Sigmoid colon (tissue), 7 donors: ENCODE measurements around the gene ARMC12. TPM values are rescaled to one million over a fixed set of nuclear protein-coding genes. Genes with fewer than 3 reads are reported as not detected.

Experiments used
- DNase-seq: peaks from one replicate; pipeline ENCODE4 v3.0.0-alpha.2; 2019
- H3K27ac ChIP-seq, 4 donors: fragments of 200-600 bp; sonication (generic); one replicate each; pipeline ENCODE4 v1.5.1; 2016 to 2019; ENCODE audit warnings: mild to moderate bottlenecking in 1 of 4
- H3K27me3 ChIP-seq, 3 donors: fragments of 200-600 bp; sonication (generic); one replicate each; pipeline ENCODE4 v1.5.1; 2019; ENCODE audit warnings: mild to moderate bottlenecking in 1 of 3
- H3K36me3 ChIP-seq, 4 donors: fragments of 200-600 bp; sonication (generic); one replicate each; pipeline ENCODE4 v1.5.1; 2016 to 2019
- H3K4me1 ChIP-seq, 4 donors: fragments of 200-600 bp; sonication (generic); one replicate each; pipeline ENCODE4 v1.5.1; 2017 to 2019
- H3K4me3 ChIP-seq, 4 donors: fragments of 200-600 bp; sonication (generic); one replicate each; pipeline ENCODE4 v1.5.1; 2017 to 2019; ENCODE audit warnings: mild to moderate bottlenecking in 2 of 4, moderate library complexity in 1 of 4
- H3K9me3 ChIP-seq, 4 donors: fragments of 200-600 bp in 3 of 4; sonication (generic) in 3 of 4; one replicate each; pipeline versions ENCODE4 v1.5.1 to v1.6.1; 2013 to 2019
- CTCF ChIP-seq, 4 experiments: fragments of 450-650 bp in 3 of 4; fragments of 200-600 bp in 1 of 4; IDR thresholded peaks; one replicate each; pipeline ENCODE4 v1.5.1; 2016 to 2019; ENCODE audit warnings: antibody characterized with exemption in 4 of 4, mild to moderate bottlenecking in 3 of 4, moderate library complexity in 2 of 4
- EP300 ChIP-seq, 4 donors: sonication (generic); formaldehyde crosslinking; IDR thresholded peaks; one replicate each; pipeline ENCODE4 v1.6.1; 2017; ENCODE audit warnings: antibody characterized with exemption in 4 of 4
- POLR2A ChIP-seq, 2 donors: fragments of 450-650 bp; IDR thresholded peaks; one replicate each; pipeline ENCODE4 v1.6.1; 2016; ENCODE audit warnings: antibody characterized with exemption in 2 of 2, mild to moderate bottlenecking in 2 of 2, moderate library complexity in 2 of 2
- POLR2AphosphoS5 ChIP-seq, 4 donors: sonication (generic); formaldehyde crosslinking; IDR thresholded peaks; one replicate each; pipeline ENCODE4 v1.6.1; 2017; ENCODE audit warnings: antibody characterized with exemption in 4 of 4
- WGBS, 2 donors: extraction: QIAGEN DNeasy Blood & Tissue Kit; methylation state at CpG; one replicate each; pipeline ENCODE4 v1.1.7; 2013; 5-methylcytosine and 5-hydroxymethylcytosine counted together
- intact Hi-C: fragments of 100-400 bp; cut with DNase I; formaldehyde crosslinking; loops from one replicate; pipeline ENCODE4 v1.15.1; 2023
- polyA plus RNA-seq, 3 donors: library from polyadenylated mRNA; stranded (reverse); fragments of 200-250 nt; gene quantifications; one replicate each; pipeline ENCODE4 v1.2.3, GENCODE V29; 2013
- total RNA-seq, 4 donors: library from RNA; depleted of rRNA; stranded (reverse); fragments of >200 nt; gene quantifications; one replicate each; pipeline ENCODE4 v1.1.0, GENCODE V29; 2016
- donor health status: healthy with polysubstance abuse.
- donor health status: Bipolar disorder and iron deficiency.
- donor health status: healthy.

ARMC12 gene
- total and polyA plus RNA-seq, 7 donors = 0.49 to 5.0 (median 0.86) TPM; not detected in 3

GRCh38 chr6:35787266-35788218, 50.7 kb downstream of the ARMC12 start:
- TF ChIP-seq CTCF (IDR thresholded peaks at IDR 0.05) = no peak
- TF ChIP-seq EP300 (IDR thresholded peaks at IDR 0.05) = no peak
- TF ChIP-seq POLR2AphosphoS5 (IDR thresholded peaks at IDR 0.05) = no peak
- no peak for TF ChIP-seq POLR2A (IDR thresholded peaks at IDR 0.05)
- no peak overlapping the region for H3K4me3 ChIP-seq
- DNase-seq = no peak
- WGBS, 2 donors = 42 to 79% methylated on average over 13 of the region's 13 CpGs
- H3K27me3 ChIP-seq = peaks cover 13 to 39% (median 19%) of the 10 kb centered on the region in 3 donors
- no peaks in the 10 kb centered on the region for H3K36me3 ChIP-seq
- H3K9me3 ChIP-seq = no peaks in the 10 kb centered on the region
- H3K27ac ChIP-seq = no peak overlapping the region
- intact Hi-C loops = no loop called here
- no peaks in the 10 kb centered on the region for H3K4me1 ChIP-seq

- WGBS, 2 donors = 56 to 60% methylated on average over 4 of the region's 4 CpGs
- Histone ChIP-seq H3K4me1 (no peaks in the 10 kb centered on the region), H3K27me3 (peaks cover 13 to 31% (median 19%) of the 10 kb centered on the region in 3 donors), H3K9me3 (no peaks in the 10 kb centered on the region), H3K4me3 (no peak overlapping the region), H3K36me3 (no peaks in the 10 kb centered on the region), H3K27ac (no peak overlapping the region)
- intact Hi-C loops = no loop called here
- DNase-seq = no peak
- TF ChIP-seq CTCF (IDR thresholded peaks at IDR 0.05) (no peak), POLR2A (IDR thresholded peaks at IDR 0.05) (no peak), POLR2AphosphoS5 (IDR thresholded peaks at IDR 0.05) (no peak), EP300 (IDR thresholded peaks at IDR 0.05) (no peak)
These were observed 51.7 kb downstream of the ARMC12 start for GRCh38 chr6:35788423-35788982.

- Histone ChIP-seq H3K4me1 (no peaks in the 10 kb centered on the region), H3K4me3 (no peak overlapping the region), H3K9me3 (no peaks in the 10 kb centered on the region), H3K27ac (no peak overlapping the region), H3K27me3 (peaks cover 13 to 34% (median 16%) of the 10 kb centered on the region in 3 donors), H3K36me3 (no peaks in the 10 kb centered on the region)
- 76 to 83% methylated on average over 5 of the region's 5 CpGs for WGBS, 2 donors
- no peak for DNase-seq
- intact Hi-C loops = no loop called here
- TF ChIP-seq EP300 (IDR thresholded peaks at IDR 0.05) (no peak), CTCF (IDR thresholded peaks at IDR 0.05) (no peak), POLR2AphosphoS5 (IDR thresholded peaks at IDR 0.05) (no peak), POLR2A (IDR thresholded peaks at IDR 0.05) (no peak)
These were observed 53.9 kb downstream of the ARMC12 start for GRCh38 chr6:35790683-35791082.

GRCh38 chr6:35794536-35795452, 58.0 kb downstream of the ARMC12 start:
- no peak overlapping the region for H3K4me3 ChIP-seq
- DNase-seq = no peak
- H3K36me3 ChIP-seq = no peaks in the 10 kb centered on the region
- peaks cover 0 to 12% (median 0%) of the 10 kb centered on the region in 3 donors for H3K27me3 ChIP-seq
- H3K27ac ChIP-seq = no peak overlapping the region
- H3K4me1 ChIP-seq = no peaks in the 10 kb centered on the region
- H3K9me3 ChIP-seq = no peaks in the 10 kb centered on the region
- TF ChIP-seq CTCF (IDR thresholded peaks at IDR 0.05) (no peak), EP300 (IDR thresholded peaks at IDR 0.05) (no peak), POLR2AphosphoS5 (IDR thresholded peaks at IDR 0.05) (no peak), POLR2A (IDR thresholded peaks at IDR 0.05) (no peak)
- 92 to 95% methylated on average over 17 of the region's 17 CpGs for WGBS, 2 donors
- intact Hi-C loops = no loop called here
